VCaP (cell line): Measurements from ENCODE around the gene GRHL3.

Experiments used
- H3K27ac ChIP-seq: fragments of 450-650 bp; 2 replicates; pipeline ENCODE4 v1.5.1; 2017
- TF ChIP-seq, protein P1 (sequence below): fragments of 450-650 bp; conservative IDR thresholded peaks from 2 replicates; pipeline ENCODE4 v1.5.1; 2017; ENCODE audit warnings: mild to moderate bottlenecking, moderate library complexity

The GRHL3 gene

GRCh38 chr1:24348196-24348595, 29.0 kb downstream of the GRHL3 start:
- H3K27ac ChIP-seq = no peak overlapping the region
- TF ChIP-seq, protein P1, sequence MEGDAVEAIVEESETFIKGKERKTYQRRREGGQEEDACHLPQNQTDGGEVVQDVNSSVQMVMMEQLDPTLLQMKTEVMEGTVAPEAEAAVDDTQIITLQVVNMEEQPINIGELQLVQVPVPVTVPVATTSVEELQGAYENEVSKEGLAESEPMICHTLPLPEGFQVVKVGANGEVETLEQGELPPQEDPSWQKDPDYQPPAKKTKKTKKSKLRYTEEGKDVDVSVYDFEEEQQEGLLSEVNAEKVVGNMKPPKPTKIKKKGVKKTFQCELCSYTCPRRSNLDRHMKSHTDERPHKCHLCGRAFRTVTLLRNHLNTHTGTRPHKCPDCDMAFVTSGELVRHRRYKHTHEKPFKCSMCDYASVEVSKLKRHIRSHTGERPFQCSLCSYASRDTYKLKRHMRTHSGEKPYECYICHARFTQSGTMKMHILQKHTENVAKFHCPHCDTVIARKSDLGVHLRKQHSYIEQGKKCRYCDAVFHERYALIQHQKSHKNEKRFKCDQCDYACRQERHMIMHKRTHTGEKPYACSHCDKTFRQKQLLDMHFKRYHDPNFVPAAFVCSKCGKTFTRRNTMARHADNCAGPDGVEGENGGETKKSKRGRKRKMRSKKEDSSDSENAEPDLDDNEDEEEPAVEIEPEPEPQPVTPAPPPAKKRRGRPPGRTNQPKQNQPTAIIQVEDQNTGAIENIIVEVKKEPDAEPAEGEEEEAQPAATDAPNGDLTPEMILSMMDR = no peak

- TF ChIP-seq, protein P1 = no peak
- H3K27ac ChIP-seq = no peak overlapping the region
Measured at GRCh38 chr1:24349891-24350290, 30.7 kb downstream of the GRHL3 start.

DNA sequence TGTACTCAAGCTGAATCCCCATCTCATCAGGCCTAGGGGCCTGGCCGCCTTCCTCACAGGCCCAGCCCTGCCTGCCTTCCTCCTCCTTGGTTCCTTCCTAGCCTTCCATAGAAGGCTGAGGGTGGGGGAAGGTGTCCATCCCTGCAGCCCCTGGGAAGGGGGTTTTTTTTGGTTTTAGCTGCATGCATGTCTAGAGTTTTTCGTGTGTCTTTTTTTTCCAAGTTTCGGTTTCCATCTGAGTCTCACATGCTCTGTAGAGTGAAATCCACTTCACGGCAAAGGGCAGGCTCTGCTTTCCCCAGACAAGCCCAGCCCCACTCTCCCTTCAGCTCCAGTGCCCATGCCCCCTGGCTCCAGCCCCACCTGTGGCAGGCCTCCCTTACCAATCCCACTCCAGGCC, 32.1 kb downstream of the GRHL3 start:
- no peak overlapping the region for H3K27ac ChIP-seq
- TF ChIP-seq, protein P1 = no peak

- TF ChIP-seq, protein P1 = no peak
- H3K27ac ChIP-seq = no peak overlapping the region
Measured at GRCh38 chr1:24351918-24352627, 32.9 kb downstream of the GRHL3 start.

DNA sequence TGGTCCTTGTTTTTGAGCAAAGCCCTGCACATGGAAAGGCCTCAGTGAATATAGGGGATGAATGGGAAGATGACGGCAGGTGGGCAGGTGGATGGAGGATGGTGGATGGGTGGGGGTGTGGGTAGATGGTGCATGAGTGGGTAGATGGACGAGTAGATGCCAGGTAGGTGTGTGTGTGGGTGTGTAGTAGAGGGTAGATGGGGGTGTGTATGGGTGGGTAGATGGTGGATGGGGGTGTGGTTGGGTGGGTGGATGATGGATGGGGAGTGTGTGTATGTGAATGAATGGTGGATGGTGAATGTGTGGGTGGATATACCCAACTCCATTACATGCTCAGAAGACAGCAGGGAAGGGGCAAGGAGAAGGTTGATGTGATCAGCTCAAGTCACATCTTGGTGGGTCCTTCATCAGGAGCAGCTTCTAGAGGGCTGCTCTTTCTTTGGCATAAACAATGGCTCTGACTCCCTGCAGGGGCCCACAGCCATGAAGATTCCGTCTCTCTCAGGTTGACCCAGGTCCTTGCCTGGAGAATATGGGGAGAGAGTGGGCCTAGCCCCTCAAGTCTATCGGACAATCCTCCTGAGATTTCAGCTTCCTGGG, 34.2 kb downstream of the GRHL3 start:
- H3K27ac ChIP-seq = no peak overlapping the region
- TF ChIP-seq, protein P1 = no peak

DNA sequence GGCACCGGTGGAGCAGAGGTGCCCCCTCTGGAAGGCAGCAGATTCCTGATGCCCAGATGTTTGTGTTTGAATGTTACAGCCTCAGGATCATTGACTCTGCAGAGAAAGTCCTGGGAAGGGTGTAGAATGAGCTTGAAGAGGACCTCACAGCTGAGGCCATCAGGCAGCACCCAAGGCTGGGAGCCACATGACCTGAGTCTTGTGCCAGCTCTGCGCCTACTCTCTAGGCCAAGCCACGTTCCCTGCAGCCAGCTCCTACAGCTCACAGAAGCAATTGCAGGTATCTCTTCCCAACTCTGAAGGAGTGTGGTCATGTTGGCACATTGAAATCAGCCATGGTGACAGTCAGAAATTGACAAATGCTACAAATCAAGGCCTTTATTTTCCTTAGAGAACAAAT, 36.3 kb downstream of the GRHL3 start:
- TF ChIP-seq, protein P1 = no peak
- no peak overlapping the region for H3K27ac ChIP-seq

DNA sequence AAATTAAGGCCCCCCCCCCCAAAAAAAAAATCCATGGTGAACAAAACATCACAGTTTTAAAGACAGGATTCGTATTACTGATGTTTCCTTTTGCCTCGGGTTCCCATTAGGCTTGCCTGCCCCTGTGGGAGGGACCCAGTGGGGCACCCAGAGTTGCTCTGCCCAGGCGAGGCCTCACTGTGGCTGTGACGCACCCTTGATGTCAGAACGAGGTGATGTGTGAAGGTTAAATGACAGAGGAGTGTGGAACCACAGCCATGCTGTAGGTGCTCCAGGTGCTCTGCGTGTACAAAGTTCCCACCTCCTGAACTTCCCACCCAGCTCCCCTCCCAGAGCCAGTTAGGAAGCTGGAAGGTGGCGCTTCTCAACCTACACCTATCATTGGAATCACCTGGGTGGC, 37.9 kb downstream of the GRHL3 start:
- no peak overlapping the region for H3K27ac ChIP-seq
- TF ChIP-seq, protein P1 = no peak
